ENCODE data around the gene SNX13.

DNA sequence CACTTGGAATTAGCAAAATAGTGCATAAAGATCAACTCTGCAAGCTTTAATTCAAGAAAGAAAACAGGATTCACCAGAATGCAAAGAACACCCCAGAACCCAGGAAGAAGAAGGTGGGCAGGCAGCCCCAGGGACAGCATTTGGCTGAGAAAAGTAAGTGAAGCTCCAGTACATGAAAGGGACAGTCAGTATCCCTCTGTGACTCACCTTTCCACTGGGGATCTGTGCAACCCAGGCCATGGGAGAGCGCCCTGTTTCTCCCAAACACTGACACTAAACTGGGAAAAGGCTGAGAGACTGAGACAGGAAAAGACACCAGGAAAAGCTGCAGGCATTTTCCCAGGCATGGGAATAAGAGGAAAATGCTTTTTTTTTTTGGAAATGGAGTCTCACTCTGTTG, 28.2 kb downstream of the SNX13 start:
- TF ChIP-seq POLR2AphosphoS5 (IDR thresholded peaks at IDR 0.05; ENCODE audit: borderline replicate concordance, low read depth, low read length) (no peak), EZH2 (IDR thresholded peaks at IDR 0.05) (no peak)
